WI38 (cell line): Measurements from ENCODE around the gene BBC3.

Experiments used
- H3K4me3 ChIP-seq: 2 replicates; pipeline ENCODE4 v1.5.1; 2011; ENCODE audit warnings: low read depth, mild to moderate bottlenecking, control low read depth, low read length
- CTCF ChIP-seq: IDR thresholded peaks from 2 replicates; pipeline ENCODE4 v1.5.1; 2012; ENCODE audit warnings: low read depth, mild to moderate bottlenecking, control low read depth, low read length

BBC3 gene

GRCh38 chr19:47215581-47215980, 15.4 kb downstream of the BBC3 start:
- H3K4me3 ChIP-seq, result no peak overlapping the region
- TF ChIP-seq CTCF, result no peak

- H3K4me3 ChIP-seq, result no peak overlapping the region
- peak; percentile 66 for TF ChIP-seq CTCF
Measured at GRCh38 chr19:47210689-47211316, 20.2 kb downstream of the BBC3 start.

- no peak overlapping the region for H3K4me3 ChIP-seq
- no peak for TF ChIP-seq CTCF
Measured at GRCh38 chr19:47210180-47210490, 20.9 kb downstream of the BBC3 start.

GRCh38 chr19:47209319-47210179, 21.4 kb downstream of the BBC3 start:
- TF ChIP-seq CTCF, result no peak
- H3K4me3 ChIP-seq, result no peak overlapping the region

GRCh38 chr19:47203254-47203653, 27.7 kb downstream of the BBC3 start:
- no peak overlapping the region for H3K4me3 ChIP-seq
- TF ChIP-seq CTCF, result no peak

- no peak overlapping the region for H3K4me3 ChIP-seq
- TF ChIP-seq CTCF, result no peak
Measured at GRCh38 chr19:47200530-47200929, 30.5 kb downstream of the BBC3 start.

GRCh38 chr19:47197141-47197540, 33.9 kb downstream of the BBC3 start:
- H3K4me3 ChIP-seq, result no peak overlapping the region
- no peak for TF ChIP-seq CTCF
